ENCODE results near the gene SEL1L2. TPM values are rescaled to one million over a fixed set of nuclear protein-coding genes. Genes with fewer than 3 reads are reported as not detected.

SEL1L2 gene
- total and polyA plus RNA-seq, 4 donors: 0.95 to 6.3 TPM; not detected in 2

GRCh38 chr20:13922241-13922640 lies 68.2 kb downstream of the SEL1L2 start:
- H3K27ac ChIP-seq (ENCODE audit: low read depth in 1 of 2, low read length in 2 of 2): no peak overlapping the region
- H3K27me3 ChIP-seq (ENCODE audit: control insufficient read depth in 1 of 2, insufficient read depth in 2 of 2, low read length in 1 of 2): no peaks in the 10 kb centered on the region
- H3K4me3 ChIP-seq (ENCODE audit: low read length in 2 of 2): no peak overlapping the region
- no peaks in the 10 kb centered on the region for H3K36me3 ChIP-seq (ENCODE audit: control insufficient read depth in 1 of 2, insufficient read depth in 2 of 2, low read length in 1 of 2)
- H3K4me1 ChIP-seq (ENCODE audit: control insufficient read depth in 1 of 2, insufficient read depth in 2 of 2, low read length in 2 of 2): no peaks in the 10 kb centered on the region
- no peak for DNase-seq
- intact Hi-C loops (cut with DNase I): no loop called here
- ATAC-seq (ENCODE audit: low FRiP score): no peak
- WGBS, 2 donors: 70 to 73% methylated on average over 5 of the region's 5 CpGs
- no peaks in the 10 kb centered on the region for H3K9me3 ChIP-seq (ENCODE audit: control insufficient read depth, low read length)

GRCh38 chr20:13915284-13915683 lies 75.1 kb downstream of the SEL1L2 start:
- no peak overlapping the region for H3K4me3 ChIP-seq (ENCODE audit: low read length in 2 of 2)
- 72 to 82% methylated on average over 3 of the region's 3 CpGs for WGBS, 2 donors
- intact Hi-C loops (cut with DNase I): no loop called here
- H3K27ac ChIP-seq (ENCODE audit: low read depth in 1 of 2, low read length in 2 of 2): no peak overlapping the region
- no peaks in the 10 kb centered on the region for H3K9me3 ChIP-seq (ENCODE audit: control insufficient read depth, low read length)
- DNase-seq: no peak
- no peak for ATAC-seq (ENCODE audit: low FRiP score)
- H3K27me3 ChIP-seq (ENCODE audit: control insufficient read depth in 1 of 2, insufficient read depth in 2 of 2, low read length in 1 of 2): no peaks in the 10 kb centered on the region
- no peaks in the 10 kb centered on the region for H3K36me3 ChIP-seq (ENCODE audit: control insufficient read depth in 1 of 2, insufficient read depth in 2 of 2, low read length in 1 of 2)
- no peaks in the 10 kb centered on the region for H3K4me1 ChIP-seq (ENCODE audit: control insufficient read depth in 1 of 2, insufficient read depth in 2 of 2, low read length in 2 of 2)

- ATAC-seq (ENCODE audit: low FRiP score) (peak; percentile 80), DNase-seq (no peak)
- no peaks in the 10 kb centered on the region for H3K36me3 ChIP-seq (ENCODE audit: control insufficient read depth in 1 of 2, insufficient read depth in 2 of 2, low read length in 1 of 2)
- H3K4me3 ChIP-seq (ENCODE audit: low read length in 2 of 2): peak overlapping the region in 1 of 2 donors; percentile 17
- WGBS, 2 donors: 13 to 31% methylated on average over 4 of the region's 4 CpGs
- H3K27ac ChIP-seq (ENCODE audit: low read depth in 1 of 2, low read length in 2 of 2): no peak overlapping the region
- no peaks in the 10 kb centered on the region for H3K9me3 ChIP-seq (ENCODE audit: control insufficient read depth, low read length)
- intact Hi-C loops (cut with DNase I): no loop called here
- no peaks in the 10 kb centered on the region for H3K4me1 ChIP-seq (ENCODE audit: control insufficient read depth in 1 of 2, insufficient read depth in 2 of 2, low read length in 2 of 2)
- H3K27me3 ChIP-seq (ENCODE audit: control insufficient read depth in 1 of 2, insufficient read depth in 2 of 2, low read length in 1 of 2): no peaks in the 10 kb centered on the region
These were observed 76.8 kb downstream of the SEL1L2 start for GRCh38 chr20:13913572-13913971.

- Histone ChIP-seq H3K36me3 (ENCODE audit: control insufficient read depth in 1 of 2, insufficient read depth in 2 of 2, low read length in 1 of 2) (no peaks in the 10 kb centered on the region), H3K27me3 (ENCODE audit: control insufficient read depth in 1 of 2, insufficient read depth in 2 of 2, low read length in 1 of 2) (no peaks in the 10 kb centered on the region), H3K4me1 (ENCODE audit: control insufficient read depth in 1 of 2, insufficient read depth in 2 of 2, low read length in 2 of 2) (no peaks in the 10 kb centered on the region), H3K4me3 (ENCODE audit: low read length in 2 of 2) (no peak overlapping the region), H3K9me3 (ENCODE audit: control insufficient read depth, low read length) (no peaks in the 10 kb centered on the region), H3K27ac (ENCODE audit: low read depth in 1 of 2, low read length in 2 of 2) (no peak overlapping the region)
- DNase-seq: no peak
- no peak for ATAC-seq (ENCODE audit: low FRiP score)
- 21 to 30% methylated on average over 1 of the region's 1 CpG for WGBS, 2 donors
- intact Hi-C loops (cut with DNase I): no loop called here
These were observed 77.3 kb downstream of the SEL1L2 start for GRCh38 chr20:13913131-13913530.

GRCh38 chr20:13910492-13910891 lies 79.9 kb downstream of the SEL1L2 start:
- no peaks in the 10 kb centered on the region for H3K4me1 ChIP-seq (ENCODE audit: control insufficient read depth in 1 of 2, insufficient read depth in 2 of 2, low read length in 2 of 2)
- intact Hi-C loops (cut with DNase I): no loop called here
- ATAC-seq (ENCODE audit: low FRiP score): no peak
- H3K36me3 ChIP-seq (ENCODE audit: control insufficient read depth in 1 of 2, insufficient read depth in 2 of 2, low read length in 1 of 2): no peaks in the 10 kb centered on the region
- H3K27me3 ChIP-seq (ENCODE audit: control insufficient read depth in 1 of 2, insufficient read depth in 2 of 2, low read length in 1 of 2): no peaks in the 10 kb centered on the region
- DNase-seq: no peak
- H3K9me3 ChIP-seq (ENCODE audit: control insufficient read depth, low read length): no peaks in the 10 kb centered on the region
- no peak overlapping the region for H3K27ac ChIP-seq (ENCODE audit: low read depth in 1 of 2, low read length in 2 of 2)
- no peak overlapping the region for H3K4me3 ChIP-seq (ENCODE audit: low read length in 2 of 2)
- WGBS, 2 donors: 36 to 43% methylated on average over 1 of the region's 1 CpG

GRCh38 chr20:13909067-13909466 lies 81.3 kb downstream of the SEL1L2 start:
- H3K27me3 ChIP-seq (ENCODE audit: control insufficient read depth in 1 of 2, insufficient read depth in 2 of 2, low read length in 1 of 2): no peaks in the 10 kb centered on the region
- no peak for DNase-seq
- intact Hi-C loops (cut with DNase I): no loop called here
- H3K27ac ChIP-seq (ENCODE audit: low read depth in 1 of 2, low read length in 2 of 2): no peak overlapping the region
- no peak for ATAC-seq (ENCODE audit: low FRiP score)
- H3K4me3 ChIP-seq (ENCODE audit: low read length in 2 of 2): no peak overlapping the region
- H3K4me1 ChIP-seq (ENCODE audit: control insufficient read depth in 1 of 2, insufficient read depth in 2 of 2, low read length in 2 of 2): no peaks in the 10 kb centered on the region
- 69% methylated on average over 4 of the region's 4 CpGs for WGBS, 2 donors
- no peaks in the 10 kb centered on the region for H3K9me3 ChIP-seq (ENCODE audit: control insufficient read depth, low read length)
- no peaks in the 10 kb centered on the region for H3K36me3 ChIP-seq (ENCODE audit: control insufficient read depth in 1 of 2, insufficient read depth in 2 of 2, low read length in 1 of 2)

GRCh38 chr20:13904766-13905165 lies 85.6 kb downstream of the SEL1L2 start:
- intact Hi-C loops (cut with DNase I): no loop called here
- Histone ChIP-seq H3K4me1 (ENCODE audit: control insufficient read depth in 1 of 2, insufficient read depth in 2 of 2, low read length in 2 of 2) (no peaks in the 10 kb centered on the region), H3K9me3 (ENCODE audit: control insufficient read depth, low read length) (no peaks in the 10 kb centered on the region), H3K4me3 (ENCODE audit: low read length in 2 of 2) (no peak overlapping the region), H3K36me3 (ENCODE audit: control insufficient read depth in 1 of 2, insufficient read depth in 2 of 2, low read length in 1 of 2) (no peaks in the 10 kb centered on the region), H3K27me3 (ENCODE audit: control insufficient read depth in 1 of 2, insufficient read depth in 2 of 2, low read length in 1 of 2) (no peaks in the 10 kb centered on the region), H3K27ac (ENCODE audit: low read depth in 1 of 2, low read length in 2 of 2) (no peak overlapping the region)
- 66 to 69% methylated on average over 3 of the region's 3 CpGs for WGBS, 2 donors
- DNase-seq (no peak), ATAC-seq (ENCODE audit: low FRiP score) (no peak)

GRCh38 chr20:13900496-13900895 lies 89.9 kb downstream of the SEL1L2 start:
- WGBS, 2 donors: 90 to 93% methylated on average over 10 of the region's 10 CpGs
- H3K27ac ChIP-seq (ENCODE audit: low read depth in 1 of 2, low read length in 2 of 2): no peak overlapping the region
- H3K36me3 ChIP-seq (ENCODE audit: control insufficient read depth in 1 of 2, insufficient read depth in 2 of 2, low read length in 1 of 2): no peaks in the 10 kb centered on the region
- H3K4me3 ChIP-seq (ENCODE audit: low read length in 2 of 2): no peak overlapping the region
- no peaks in the 10 kb centered on the region for H3K27me3 ChIP-seq (ENCODE audit: control insufficient read depth in 1 of 2, insufficient read depth in 2 of 2, low read length in 1 of 2)
- no peak for ATAC-seq (ENCODE audit: low FRiP score)
- DNase-seq: no peak
- no peaks in the 10 kb centered on the region for H3K9me3 ChIP-seq (ENCODE audit: control insufficient read depth, low read length)
- H3K4me1 ChIP-seq (ENCODE audit: control insufficient read depth in 1 of 2, insufficient read depth in 2 of 2, low read length in 2 of 2): no peaks in the 10 kb centered on the region
- intact Hi-C loops (cut with DNase I): no loop called here

- H3K9me3 ChIP-seq (ENCODE audit: control insufficient read depth, low read length): no peaks in the 10 kb centered on the region
- no peak overlapping the region for H3K27ac ChIP-seq (ENCODE audit: low read depth in 1 of 2, low read length in 2 of 2)
- 87 to 89% methylated on average over 2 of the region's 2 CpGs for WGBS, 2 donors
- no peaks in the 10 kb centered on the region for H3K4me1 ChIP-seq (ENCODE audit: control insufficient read depth in 1 of 2, insufficient read depth in 2 of 2, low read length in 2 of 2)
- H3K27me3 ChIP-seq (ENCODE audit: control insufficient read depth in 1 of 2, insufficient read depth in 2 of 2, low read length in 1 of 2): no peaks in the 10 kb centered on the region
- ATAC-seq (ENCODE audit: low FRiP score) (no peak), DNase-seq (no peak)
- intact Hi-C loops (cut with DNase I): no loop called here
- no peak overlapping the region for H3K4me3 ChIP-seq (ENCODE audit: low read length in 2 of 2)
- H3K36me3 ChIP-seq (ENCODE audit: control insufficient read depth in 1 of 2, insufficient read depth in 2 of 2, low read length in 1 of 2): no peaks in the 10 kb centered on the region
These were observed 92.3 kb downstream of the SEL1L2 start for GRCh38 chr20:13898012-13898612.
